H54 (cell line): Measurements from ENCODE around the gene FBXW2.
A peak's percentile ranks its signal among the peaks of the same experiment; 100 is the strongest.

ENCODE experiments used
- DNase-seq: peaks from one replicate; pipeline ENCODE4 v3.0.0; 2011; ENCODE audit warnings: low spot score, mixed read lengths; ENCODE audit not compliant: insufficient read length
- FAIRE-seq: peaks from 3 replicates; lab custom pipeline; 2011; peaks lifted over from hg19 to GRCh38; lab: Jason Lieb, UNC
- POLR2A ChIP-seq: IDR thresholded peaks from 2 replicates; pipeline ENCODE4 v1.6.1; 2011; ENCODE audit warnings: low read depth, mild to moderate bottlenecking, low read length

Gene FBXW2

GRCh38 chr9:120741191-120741590 is 52.0 kb downstream of the FBXW2 start:
- FAIRE-seq (no peak), DNase-seq (no peak)
- TF ChIP-seq POLR2A, result no peak

GRCh38 chr9:120740132-120740531 is 53.1 kb downstream of the FBXW2 start:
- FAIRE-seq, result peak; percentile 53
- no peak for TF ChIP-seq POLR2A
- no peak for DNase-seq

DNA sequence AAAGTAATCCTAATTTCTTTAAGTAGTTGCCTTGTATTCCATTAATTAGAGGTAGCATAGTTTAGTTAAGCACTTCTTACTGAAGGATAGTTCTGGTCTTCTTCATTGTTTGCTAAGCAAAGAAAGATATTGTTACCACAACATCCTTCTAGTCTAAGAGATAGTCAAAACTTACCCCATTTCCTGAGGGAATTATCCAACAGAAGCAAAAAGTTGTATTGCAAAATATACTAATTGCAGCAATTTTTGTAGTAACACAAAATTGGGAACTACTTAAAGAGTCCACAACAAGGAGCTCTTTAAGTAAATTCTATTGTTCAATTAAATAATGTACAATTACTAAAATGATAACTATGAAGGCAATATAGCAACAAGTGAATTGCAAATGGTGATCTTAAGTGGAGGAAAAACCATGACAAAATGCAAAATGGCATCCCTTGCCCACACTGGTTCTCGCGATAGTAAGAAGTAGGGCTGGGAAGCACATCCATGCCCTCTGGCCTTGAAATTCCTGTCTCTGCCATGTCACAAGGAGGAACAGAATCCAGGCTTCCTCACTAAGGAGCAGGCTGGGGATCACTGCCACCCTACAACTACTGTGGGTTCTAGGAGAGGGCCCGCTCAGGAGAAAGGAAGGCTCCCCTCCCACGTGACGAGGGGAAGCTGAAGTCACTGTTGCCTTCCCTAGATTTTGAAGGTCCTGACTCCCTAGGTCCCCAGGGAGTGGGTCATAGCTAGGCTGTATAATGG is 55.6 kb downstream of the FBXW2 start:
- no peak for DNase-seq
- TF ChIP-seq POLR2A, result no peak
- FAIRE-seq, result no peak

DNA sequence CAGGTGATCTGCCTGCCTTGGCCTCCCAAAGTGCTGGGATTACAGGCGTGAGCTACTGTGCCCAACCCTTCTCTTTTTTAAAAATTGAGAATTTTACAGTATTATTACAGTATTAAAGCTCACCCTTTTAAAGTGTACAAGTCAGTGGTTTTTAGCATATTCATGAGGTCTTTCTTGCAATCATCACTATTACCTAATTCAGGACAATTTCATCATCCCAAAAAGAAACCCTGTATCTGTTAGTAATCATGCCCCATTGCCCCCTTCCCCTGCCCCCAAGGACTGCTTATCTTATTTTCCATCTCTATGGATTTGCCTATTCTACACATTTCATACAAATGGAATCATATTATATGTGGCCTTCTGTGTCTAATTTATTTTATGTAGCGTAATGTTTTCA is 56.3 kb downstream of the FBXW2 start:
- DNase-seq, result no peak
- no peak for TF ChIP-seq POLR2A
- no peak for FAIRE-seq

DNA sequence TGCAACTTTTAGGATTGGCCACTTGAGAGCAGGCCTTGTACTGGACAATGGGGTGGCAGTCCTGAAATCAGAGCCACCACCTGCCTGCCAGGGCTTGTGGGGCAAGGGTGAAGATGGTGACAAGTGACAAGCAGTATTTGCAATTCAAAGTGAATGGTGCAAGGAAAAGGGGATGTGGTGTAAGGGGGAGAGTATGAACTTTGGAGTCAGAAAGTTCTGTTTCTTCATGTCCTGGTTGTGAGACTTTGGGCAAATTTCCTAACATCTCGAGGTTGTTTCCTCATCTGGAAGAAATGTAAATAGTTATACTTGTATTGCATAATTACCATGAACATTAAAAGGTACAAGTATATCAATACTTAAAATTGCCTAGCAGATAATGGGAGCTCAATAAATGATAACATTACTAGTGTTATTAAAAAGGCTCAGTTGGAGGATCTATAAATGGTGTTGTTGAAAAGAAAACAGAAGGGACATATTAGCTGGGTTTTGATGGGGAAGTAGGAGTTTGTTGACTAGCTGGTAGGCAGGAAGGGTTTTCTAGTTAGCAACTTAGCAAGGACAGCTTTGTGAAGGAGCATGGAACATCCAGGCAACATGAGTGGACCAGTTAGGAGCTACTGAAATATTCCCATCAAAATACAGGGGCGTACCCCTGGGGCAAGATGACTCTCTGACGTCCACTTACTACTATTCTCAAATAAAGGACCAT is 57.6 kb downstream of the FBXW2 start:
- no peak for TF ChIP-seq POLR2A
- no peak for FAIRE-seq
- no peak for DNase-seq

DNA sequence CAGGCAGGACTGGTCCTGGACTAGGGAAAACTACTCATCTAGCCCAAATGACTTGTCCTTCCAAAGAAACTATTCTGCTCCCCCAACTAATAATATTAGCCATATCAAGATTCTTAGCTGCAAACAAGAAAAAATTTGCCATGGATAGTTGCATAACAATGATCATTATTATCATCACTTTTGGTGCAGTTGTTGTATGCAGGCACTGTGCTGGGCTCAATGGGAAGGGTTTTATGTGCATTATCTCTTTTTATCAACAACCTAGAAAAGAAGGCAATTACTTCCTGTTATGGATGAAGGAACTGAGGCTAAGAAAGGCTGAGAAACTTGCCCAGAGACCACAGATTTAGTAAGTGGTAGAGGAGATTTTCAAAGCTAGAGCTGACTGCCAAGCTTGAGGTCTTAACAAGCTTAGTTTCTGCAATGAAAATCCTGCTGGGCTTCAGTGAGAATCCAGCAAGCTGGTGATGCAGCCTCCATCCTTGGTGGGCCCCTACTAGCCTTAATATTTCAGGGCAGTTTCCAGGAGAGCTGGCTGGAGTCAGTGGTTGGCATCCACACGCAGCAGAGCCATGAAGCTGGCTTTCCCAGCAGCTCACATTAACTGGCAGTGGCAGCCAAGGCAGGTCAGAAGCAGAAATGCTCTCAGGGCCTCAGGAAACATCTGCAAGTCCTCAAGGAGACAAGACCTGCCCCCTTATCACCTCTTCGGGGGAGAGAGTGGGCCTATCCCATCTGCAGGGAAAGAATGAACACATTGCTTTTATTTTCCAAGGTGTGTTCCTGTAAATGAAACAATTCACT is 58.4 kb downstream of the FBXW2 start:
- no peak for TF ChIP-seq POLR2A
- DNase-seq, result no peak

DNA sequence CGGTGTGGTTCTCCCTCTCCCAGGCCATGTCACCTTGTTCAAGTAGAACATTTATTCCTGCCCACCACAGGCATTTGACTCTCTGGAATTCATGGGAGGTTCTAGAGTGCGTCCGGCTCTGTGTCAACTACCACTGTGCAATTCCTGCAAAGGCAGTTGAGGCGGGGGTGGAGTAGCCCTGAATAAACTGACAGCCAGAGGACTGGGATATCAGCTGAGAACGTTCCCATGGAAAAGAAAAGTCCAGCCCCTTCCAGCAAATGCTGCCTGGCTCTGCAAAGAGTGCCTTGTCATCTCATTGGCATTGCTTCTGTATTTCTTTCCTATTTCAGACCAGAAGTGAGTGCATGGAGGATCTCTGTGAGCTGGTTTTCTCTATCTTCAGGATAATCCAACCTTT is 60.0 kb downstream of the FBXW2 start:
- no peak for TF ChIP-seq POLR2A
- FAIRE-seq (no peak), DNase-seq (no peak)

More for the DNA sequence above, 58.4 kb downstream of the FBXW2 start:
- FAIRE-seq, result no peak

- peak; percentile 98 for DNase-seq
- no peak for TF ChIP-seq POLR2A
- peak; percentile 99 for FAIRE-seq
Observed at GRCh38 chr9:120730654-120731514, 62.3 kb downstream of the FBXW2 start.

DNA sequence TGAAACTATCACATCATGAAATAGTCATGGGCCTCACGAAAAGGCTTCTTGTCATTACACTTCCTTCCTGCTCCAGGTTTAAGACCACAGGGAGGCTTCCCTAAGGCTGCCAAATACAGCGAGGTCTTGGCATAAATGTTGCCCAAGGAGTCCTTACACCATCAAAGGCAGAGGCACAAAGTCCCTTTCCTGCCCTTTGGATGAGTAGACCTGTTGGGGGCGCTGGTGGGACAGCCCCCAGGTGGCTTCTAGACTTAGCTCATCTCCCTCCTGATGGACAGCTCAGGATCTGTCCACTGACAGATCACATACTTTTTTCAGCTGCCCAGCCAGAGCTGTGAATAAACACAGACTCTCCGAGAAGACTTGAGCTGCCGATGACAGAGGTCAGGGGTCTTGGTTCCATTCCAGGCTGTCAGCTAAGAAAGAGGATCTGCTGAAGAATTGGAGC is 63.4 kb downstream of the FBXW2 start:
- no peak for DNase-seq
- no peak for FAIRE-seq
- no peak for TF ChIP-seq POLR2A

GRCh38 chr9:120726484-120726883 is 66.7 kb downstream of the FBXW2 start:
- no peak for TF ChIP-seq POLR2A
- no peak for FAIRE-seq

GRCh38 chr9:120725907-120726306 is 67.3 kb downstream of the FBXW2 start:
- no peak for FAIRE-seq
- TF ChIP-seq POLR2A, result no peak
- no peak for DNase-seq

More at GRCh38 chr9:120726484-120726883, 66.7 kb downstream of the FBXW2 start:
- no peak for DNase-seq

DNA sequence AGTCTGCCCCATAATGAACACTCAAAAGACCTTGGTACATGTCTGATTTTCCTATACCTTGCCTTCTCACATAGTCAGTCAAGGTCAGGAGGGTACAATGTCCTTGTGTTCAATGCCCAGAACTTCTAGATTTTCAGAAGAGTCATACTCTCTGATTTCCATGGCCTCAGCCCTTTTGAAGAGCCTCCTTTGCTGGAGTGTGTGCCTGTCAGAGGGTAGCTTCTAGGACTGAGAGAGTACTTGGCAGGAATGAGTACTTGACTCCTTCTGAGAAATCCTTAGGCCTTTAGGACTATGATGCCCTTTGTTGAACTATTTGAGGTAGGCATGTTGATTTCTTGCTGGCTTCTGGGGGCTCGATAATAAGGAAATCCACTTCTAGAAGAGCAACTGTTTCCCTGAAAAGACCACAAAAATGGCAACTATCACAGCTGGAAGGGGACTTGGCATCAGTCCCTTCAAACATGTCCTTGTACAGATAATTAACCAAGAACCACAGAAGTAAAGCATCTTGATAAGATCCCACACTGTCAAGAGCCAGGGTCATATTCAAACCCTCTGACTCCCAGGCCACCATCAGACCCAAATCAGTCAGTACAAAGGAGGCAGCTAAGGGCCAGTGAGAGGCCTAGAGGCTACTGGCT is 68.3 kb downstream of the FBXW2 start:
- no peak for DNase-seq
- TF ChIP-seq POLR2A, result no peak
- FAIRE-seq, result no peak
